HG03571 (cell line): Measurements from ENCODE around the gene MYMX.
A peak's percentile ranks its signal among the peaks of the same experiment; 100 is the strongest.
"Not testable (repeated sequence)": the region's sequence is repeated elsewhere in the genome, so short reads cannot be mapped to it uniquely, and the experiment has no call there.

Source experiments
- ATAC-seq: cut with Tn5 transposase; IDR thresholded peaks from one replicate; pipeline ENCODE4 v1.9.1; 2021; ENCODE audit not compliant: unreplicated experiment

Gene MYMX

DNA sequence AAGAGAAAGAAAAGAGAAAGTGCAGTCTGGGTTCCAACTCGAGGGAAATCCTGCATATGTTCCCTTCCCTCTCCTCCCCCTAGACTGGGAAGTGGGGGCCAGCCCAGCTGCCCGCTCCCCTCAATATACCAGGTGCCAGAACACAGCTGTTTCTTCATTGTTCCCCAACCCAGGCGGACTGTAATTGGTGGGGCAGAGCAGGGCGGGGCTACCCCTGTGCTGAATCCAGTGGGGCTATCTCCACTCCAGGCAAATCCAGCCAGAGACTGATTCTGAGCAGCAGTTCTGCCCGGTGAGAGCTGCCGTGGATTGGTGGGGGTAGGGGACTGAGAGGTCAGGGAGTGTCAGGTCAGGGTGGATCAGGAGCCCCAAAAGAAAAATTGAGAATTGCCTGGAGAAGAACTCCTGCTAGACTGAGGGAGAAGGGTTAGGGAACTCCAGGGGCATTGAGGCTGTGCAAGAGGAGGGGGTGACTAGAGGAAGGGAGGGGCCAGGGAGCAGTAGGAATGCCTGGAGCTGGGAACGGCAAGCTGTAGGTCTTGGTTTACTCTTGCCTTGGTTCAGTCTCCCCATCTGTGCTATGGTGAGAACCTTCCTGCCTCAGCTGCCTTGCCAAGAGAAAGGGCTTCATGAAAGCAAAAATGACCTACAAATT is at the start of gene MYMX:
TSS of gene MYMX (plus strand) at position 250 of the 655 bp plus-strand sequence. CDS start 546 bp downstream, outside the sequence.
- no peak for ATAC-seq

DNA sequence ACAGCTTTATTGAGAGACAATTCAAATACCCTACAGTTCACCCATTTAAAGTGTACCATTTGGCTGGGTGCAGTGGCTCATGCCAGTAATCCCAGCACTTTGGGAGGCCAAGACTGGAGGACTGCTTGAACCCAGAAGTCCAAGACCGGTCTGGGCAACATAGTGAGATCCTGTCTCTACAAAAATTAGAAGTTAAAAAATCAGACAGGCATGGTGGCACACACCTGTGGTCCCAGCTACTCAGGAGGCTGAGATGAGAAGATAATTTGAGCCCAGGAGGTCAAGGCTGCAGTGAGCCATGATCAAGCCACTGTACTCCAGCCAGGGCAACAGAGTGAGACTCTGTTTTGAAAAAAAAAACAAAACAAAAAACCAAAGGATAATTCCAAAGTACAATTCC is 49.2 kb upstream of the MYMX start:
- no peak for ATAC-seq

DNA sequence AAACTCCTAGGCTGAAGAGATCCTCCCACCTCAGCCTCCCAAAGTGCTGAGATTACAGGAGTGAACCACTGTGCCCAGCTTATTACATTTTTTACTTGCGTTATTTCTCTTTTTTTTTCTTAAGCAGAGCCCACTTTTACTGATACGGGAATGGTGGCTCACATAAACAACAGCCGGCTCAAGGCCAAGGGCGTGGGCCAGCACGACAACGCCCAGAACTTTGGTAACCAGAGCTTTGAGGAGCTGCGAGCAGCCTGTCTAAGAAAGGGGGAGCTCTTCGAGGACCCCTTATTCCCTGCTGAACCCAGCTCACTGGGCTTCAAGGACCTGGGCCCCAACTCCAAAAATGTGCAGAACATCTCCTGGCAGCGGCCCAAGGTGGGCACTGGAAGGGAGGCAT is 47.6 kb upstream of the MYMX start:
- no peak for ATAC-seq

DNA sequence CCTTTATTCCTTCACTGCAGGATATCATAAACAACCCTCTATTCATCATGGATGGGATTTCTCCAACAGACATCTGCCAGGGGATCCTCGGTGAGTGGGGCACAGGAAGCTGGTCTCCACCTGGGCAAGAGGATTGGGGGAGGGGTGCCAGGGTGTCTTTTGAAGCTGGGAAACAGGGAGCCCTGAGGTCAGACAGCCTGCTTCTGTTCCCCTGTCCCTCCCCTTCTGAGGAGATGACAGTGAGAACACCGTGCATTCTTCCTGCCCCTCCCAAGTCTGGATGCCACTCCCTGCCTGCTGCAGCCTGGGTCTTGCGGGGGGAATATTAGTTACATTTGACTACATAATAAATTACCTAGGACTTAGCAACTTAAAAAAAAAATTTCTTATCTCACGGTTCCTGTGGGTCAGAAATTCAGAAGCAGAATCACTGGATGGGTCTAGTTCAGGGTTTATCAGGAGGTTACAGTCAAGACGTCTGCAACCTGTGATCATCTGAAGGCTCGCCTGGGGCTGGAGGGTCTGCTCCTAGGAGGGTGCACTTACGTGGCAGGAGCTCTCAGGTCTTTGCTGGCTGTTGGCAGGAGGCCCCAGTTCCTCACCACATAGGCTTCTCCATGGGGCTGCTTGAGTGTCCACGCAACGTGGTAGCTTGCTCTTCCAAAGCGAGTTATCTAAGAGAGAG is 46.7 kb upstream of the MYMX start:
- no peak for ATAC-seq

GRCh38 chr6:44171899-44172546 is 44.7 kb upstream of the MYMX start:
- no peak for ATAC-seq

- ATAC-seq = no peak
Measured at GRCh38 chr6:44172731-44173500, 43.8 kb upstream of the MYMX start.

GRCh38 chr6:44176130-44176761 is 40.5 kb upstream of the MYMX start:
- ATAC-seq = no peak

DNA sequence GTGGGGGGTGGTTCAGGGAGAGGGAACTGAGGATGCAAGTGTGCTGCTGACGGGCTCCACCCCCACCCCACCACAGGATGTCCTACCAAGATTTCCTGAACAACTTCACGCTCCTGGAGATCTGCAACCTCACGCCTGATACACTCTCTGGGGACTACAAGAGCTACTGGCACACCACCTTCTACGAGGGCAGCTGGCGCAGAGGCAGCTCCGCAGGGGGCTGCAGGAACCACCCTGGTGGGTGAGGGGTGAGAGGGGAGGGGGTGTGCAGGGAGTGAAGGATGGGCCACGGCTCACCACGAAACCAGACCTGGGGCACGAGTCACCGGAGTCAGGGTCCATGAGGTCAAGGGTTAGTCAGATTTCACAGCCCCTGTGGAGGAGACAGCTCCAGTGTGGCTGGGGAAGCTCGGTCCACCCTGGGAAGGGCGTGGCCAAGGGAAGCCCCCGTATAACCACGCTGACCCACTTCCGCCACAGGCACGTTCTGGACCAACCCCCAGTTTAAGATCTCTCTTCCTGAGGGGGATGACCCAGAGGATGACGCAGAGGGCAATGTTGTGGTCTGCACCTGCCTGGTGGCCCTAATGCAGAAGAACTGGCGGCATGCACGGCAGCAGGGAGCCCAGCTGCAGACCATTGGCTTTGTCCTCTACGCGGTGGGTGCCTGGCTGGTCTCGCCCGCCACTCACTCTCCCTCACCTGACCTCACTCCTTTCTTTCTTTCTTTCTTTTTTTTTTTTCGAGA is 39.8 kb upstream of the MYMX start:
- peak; percentile 45 for ATAC-seq

- no peak for ATAC-seq
Measured at GRCh38 chr6:44177691-44178423, 38.9 kb upstream of the MYMX start.

GRCh38 chr6:44178424-44179071 is 38.2 kb upstream of the MYMX start:
- no peak for ATAC-seq

- no peak for ATAC-seq
Measured at GRCh38 chr6:44179072-44179536, 37.6 kb upstream of the MYMX start.

DNA sequence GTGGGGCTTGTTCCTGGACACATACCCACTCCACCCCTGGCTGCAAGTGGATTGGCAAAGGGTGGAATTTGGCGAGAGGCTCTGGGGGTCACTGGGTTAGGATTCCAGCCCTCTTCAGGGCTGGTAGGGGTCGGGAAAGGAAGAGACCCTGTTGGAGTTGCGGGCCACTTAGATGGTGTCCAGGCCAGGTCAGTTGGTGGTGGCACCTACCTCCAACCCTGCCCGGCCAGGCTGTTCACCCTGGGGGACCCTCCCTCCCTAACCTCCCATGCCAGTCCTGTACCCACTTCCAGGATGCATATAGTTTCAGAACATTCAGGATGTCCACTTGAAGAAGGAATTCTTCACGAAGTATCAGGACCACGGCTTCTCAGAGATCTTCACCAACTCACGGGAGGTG is 37.1 kb upstream of the MYMX start:
- ATAC-seq = no peak

- no peak for ATAC-seq
Measured at GRCh38 chr6:44180406-44180805, 36.3 kb upstream of the MYMX start.

GRCh38 chr6:44180886-44181285 is 35.8 kb upstream of the MYMX start:
- ATAC-seq = no peak

- ATAC-seq = not testable (repeated sequence)
Measured at GRCh38 chr6:44181784-44182183, 34.9 kb upstream of the MYMX start.

- no peak for ATAC-seq
Measured at GRCh38 chr6:44182911-44183390, 33.8 kb upstream of the MYMX start.

DNA sequence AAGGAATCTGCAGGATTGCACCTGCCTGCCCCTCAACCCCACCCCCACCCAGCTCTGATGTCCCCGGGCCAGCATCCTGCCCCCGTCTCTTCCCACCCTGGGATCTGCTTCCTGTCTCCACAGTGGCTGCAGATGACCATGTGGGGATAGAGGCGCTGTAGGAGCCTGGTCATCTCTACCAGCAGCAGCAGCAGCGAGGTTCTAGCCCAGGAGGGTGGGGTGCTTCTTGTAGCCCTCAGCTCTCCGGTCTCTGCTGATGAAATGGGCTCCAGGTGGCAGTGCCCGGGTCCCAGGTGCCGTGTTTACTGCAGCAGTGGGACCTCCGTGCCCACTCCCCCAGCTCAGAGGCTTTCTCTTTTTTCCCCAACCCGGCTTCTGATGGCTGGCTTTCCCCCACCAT is 32.9 kb upstream of the MYMX start:
- ATAC-seq = no peak

DNA sequence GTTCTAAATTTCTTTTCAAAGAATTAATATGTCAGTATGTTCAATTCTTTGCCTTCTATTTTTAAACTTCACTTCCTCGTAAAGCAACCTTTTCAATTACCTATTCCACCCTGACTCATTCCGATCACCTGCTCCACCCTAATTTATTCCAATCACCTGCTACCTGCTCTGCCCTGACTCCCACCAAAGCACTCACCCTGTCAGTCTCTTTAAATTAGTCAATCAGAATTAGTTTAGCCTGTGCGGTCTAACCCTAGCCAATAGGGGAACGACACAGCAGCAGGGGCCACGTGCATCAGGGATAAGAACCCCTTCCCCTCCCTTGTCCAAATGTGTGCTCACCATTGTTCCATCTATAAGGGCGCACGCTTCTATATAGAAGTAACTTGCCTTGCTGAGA is 31.4 kb upstream of the MYMX start:
- not testable (repeated sequence) for ATAC-seq
